Activated CD4-positive, alpha-beta T cell treated with anti-CD3 and anti-CD28 coated beads for 24 hours (primary cell): ENCODE data around the gene SIRPB2.
"Not testable (repeated sequence)": the region's sequence is repeated elsewhere in the genome, so short reads cannot be mapped to it uniquely, and the experiment has no call there.

ENCODE experiments used
- DNase-seq, 2 donors: peaks; one replicate each; pipeline ENCODE4 v3.0.0-alpha.2; 2020; ENCODE audit warnings: low read depth in 2 of 2

Gene SIRPB2

GRCh38 chr20:1499528-1500420 lies 8.6 kb upstream of the SIRPB2 start:
- DNase-seq, result no peak

DNA sequence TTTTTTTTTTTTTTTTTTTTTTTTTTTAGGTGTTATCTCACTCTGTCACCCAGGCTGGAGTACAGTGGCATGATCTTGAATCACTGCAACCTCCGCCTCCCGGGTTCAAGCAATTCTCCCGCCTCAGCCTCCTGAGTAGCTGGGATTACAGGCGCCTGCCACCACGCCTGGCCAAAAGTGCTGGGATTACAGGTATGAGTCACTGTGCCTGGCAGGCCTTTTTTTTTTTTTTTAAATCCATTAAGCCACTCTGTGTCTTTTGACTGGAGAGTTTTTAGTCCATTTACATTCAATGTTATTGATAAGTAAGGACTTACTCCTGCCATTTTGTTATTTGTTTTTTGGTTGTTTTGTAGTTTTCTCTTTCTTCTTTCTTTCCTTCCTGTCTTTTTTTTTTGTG lies 6.2 kb upstream of the SIRPB2 start:
- DNase-seq, result not testable (repeated sequence)

DNA sequence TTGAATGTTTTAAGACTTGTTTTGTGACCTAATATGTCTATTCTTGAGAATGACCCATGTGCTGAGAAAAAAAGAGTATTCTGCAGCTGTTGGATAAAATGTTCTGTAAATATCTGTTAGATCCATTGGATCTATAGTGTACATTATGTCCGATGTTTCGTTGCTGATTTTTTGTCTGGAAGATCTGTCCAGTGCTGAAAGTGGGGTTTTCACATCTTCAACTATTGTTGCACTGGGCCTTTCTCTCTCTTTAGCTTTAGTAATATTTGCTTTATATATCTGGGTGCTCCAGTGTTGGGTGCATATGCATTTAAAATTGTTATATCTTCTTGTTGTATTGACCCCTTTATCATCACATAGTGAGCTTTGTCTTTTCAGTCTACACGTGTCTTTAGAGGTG lies 5.7 kb upstream of the SIRPB2 start:
- DNase-seq, result no peak

- DNase-seq, result no peak
These were observed 3.2 kb upstream of the SIRPB2 start for GRCh38 chr20:1494436-1494835.

DNA sequence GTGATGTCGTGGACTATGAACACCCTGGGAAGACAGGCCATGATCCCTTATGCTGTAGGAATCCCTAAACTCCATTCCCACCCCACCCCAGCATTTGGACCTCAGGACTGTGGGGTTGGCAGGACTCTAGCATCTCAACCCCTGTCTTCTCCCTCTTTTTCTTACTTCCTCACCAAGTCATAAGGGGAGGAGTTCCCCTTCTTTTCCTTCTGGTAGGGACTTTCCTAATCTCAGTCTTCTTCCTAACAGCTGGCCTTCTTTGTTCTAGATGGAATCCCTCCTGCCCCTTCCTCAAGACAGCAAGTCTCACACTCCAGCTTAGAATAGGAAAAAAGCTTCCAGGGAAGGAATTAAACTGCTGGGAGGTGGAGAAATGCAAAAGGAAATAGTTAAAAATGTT lies 2.3 kb upstream of the SIRPB2 start:
- no peak for DNase-seq

- DNase-seq, result no peak
These were observed 831 bp upstream of the SIRPB2 start for GRCh38 chr20:1491860-1492642.

GRCh38 chr20:1490643-1491195 lies 501 bp downstream of the SIRPB2 start:
- DNase-seq, result no peak

DNA sequence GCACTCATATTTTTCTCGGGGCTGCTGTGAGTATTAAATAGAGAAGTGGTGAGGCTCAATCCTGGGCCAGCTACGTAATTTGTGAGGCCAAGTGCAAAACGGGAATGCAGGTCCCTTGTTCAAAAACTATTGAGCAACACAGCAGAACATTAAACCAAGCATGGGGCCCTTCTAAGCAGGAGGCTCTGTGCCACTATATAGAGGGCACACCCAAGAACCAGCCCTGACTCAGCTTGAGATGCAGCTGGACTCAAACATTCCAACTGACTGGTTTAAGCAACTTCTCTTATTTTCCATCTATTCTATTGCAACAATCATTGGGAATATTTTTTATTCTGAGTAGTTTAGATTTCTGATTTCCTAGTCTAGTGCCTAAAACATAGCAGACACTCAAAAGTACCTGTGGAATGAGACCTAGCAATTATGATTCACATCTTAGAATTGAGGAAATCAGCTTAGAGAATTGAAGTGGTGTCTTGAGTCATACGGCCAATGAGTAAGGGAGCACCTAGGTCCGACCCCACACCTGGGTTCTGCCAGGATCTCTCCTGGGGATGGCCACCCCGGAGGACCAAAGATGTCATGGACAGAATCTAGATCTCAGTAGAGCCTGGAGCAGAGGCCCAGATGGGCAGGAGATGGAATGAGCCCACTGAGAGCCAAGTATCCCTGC lies 1.3 kb downstream of the SIRPB2 start:
- no peak for DNase-seq

GRCh38 chr20:1489325-1489724 lies 1.9 kb downstream of the SIRPB2 start:
- DNase-seq, result no peak

- DNase-seq, result no peak
These were observed 4.7 kb downstream of the SIRPB2 start for GRCh38 chr20:1486566-1486965.

GRCh38 chr20:1484438-1485116 lies 6.6 kb downstream of the SIRPB2 start:
- DNase-seq, result no peak

- DNase-seq, result no peak
These were observed 11.2 kb downstream of the SIRPB2 start for GRCh38 chr20:1479831-1480595.

GRCh38 chr20:1478566-1478965 lies 12.7 kb downstream of the SIRPB2 start:
- no peak for DNase-seq

GRCh38 chr20:1477896-1478490 lies 13.2 kb downstream of the SIRPB2 start:
- DNase-seq, result no peak

- DNase-seq, result no peak
These were observed 16.2 kb downstream of the SIRPB2 start for GRCh38 chr20:1474817-1475603.

- DNase-seq, result no peak
These were observed 16.9 kb downstream of the SIRPB2 start for GRCh38 chr20:1474325-1474724.

- DNase-seq, result no peak
These were observed 17.7 kb downstream of the SIRPB2 start for GRCh38 chr20:1473246-1474220.

DNA sequence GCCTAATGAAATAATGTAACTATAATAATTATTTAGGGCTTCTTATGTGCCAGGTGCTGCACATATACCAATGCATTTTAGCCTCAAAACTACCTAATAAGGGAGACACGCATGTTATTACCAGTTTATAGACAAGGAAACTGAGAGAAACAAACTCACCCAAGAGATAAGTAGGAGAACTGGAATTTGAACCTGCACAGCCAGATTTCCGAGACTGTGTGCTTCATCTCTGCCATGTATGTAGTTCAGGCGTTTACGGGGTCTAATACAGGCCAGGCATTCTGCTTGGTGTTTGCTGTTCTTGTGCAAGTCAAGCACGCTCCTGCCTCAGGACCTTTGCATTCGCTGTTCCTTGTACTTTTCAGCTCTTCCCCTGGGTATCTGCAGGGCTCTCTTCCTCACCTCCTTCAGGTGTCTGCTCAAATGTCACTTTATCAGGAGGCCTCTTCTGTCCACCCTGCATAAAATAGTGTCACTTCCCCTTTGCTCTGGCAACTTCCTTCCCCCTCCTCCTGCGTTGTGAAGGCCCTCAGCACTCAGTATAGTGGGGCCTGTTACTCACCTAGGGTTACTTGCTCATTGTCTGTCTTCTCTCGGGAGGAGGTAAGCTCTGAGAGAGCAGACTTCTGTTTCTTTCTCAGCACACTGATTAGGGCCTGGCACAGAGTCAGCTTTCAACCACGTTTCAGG lies 18.5 kb downstream of the SIRPB2 start:
- DNase-seq, result no peak
